Stimulated activated CD4-positive, alpha-beta T cell treated with anti-CD3 and anti-CD28 coated beads, Interleukin-2, amount 100 ng/mL, for 4 hours (primary cell): ENCODE data around the gene RNF112.

Experiments used
- DNase-seq: peaks from one replicate; pipeline ENCODE4 v3.0.0-alpha.2; 2020; ENCODE audit warnings: low read depth

RNF112 gene

GRCh38 chr17:19388791-19389785, 21.9 kb upstream of the RNF112 start:
- no peak for DNase-seq

GRCh38 chr17:19390951-19391350, 20.1 kb upstream of the RNF112 start:
- no peak for DNase-seq

GRCh38 chr17:19391432-19391831, 19.6 kb upstream of the RNF112 start:
- no peak for DNase-seq

GRCh38 chr17:19392303-19392702, 18.7 kb upstream of the RNF112 start:
- no peak for DNase-seq

- DNase-seq = no peak
These were observed 13.4 kb upstream of the RNF112 start for GRCh38 chr17:19397556-19398041.

GRCh38 chr17:19398301-19399181, 12.5 kb upstream of the RNF112 start:
- DNase-seq = no peak

- no peak for DNase-seq
These were observed 11.1 kb upstream of the RNF112 start for GRCh38 chr17:19399750-19400450.

GRCh38 chr17:19401321-19402010, 9.6 kb upstream of the RNF112 start:
- DNase-seq = no peak

GRCh38 chr17:19402171-19402570, 8.9 kb upstream of the RNF112 start:
- DNase-seq = no peak

- no peak for DNase-seq
These were observed 8.0 kb upstream of the RNF112 start for GRCh38 chr17:19403021-19403420.

- DNase-seq = no peak
These were observed 6.8 kb upstream of the RNF112 start for GRCh38 chr17:19404264-19404663.

- no peak for DNase-seq
These were observed 5.9 kb upstream of the RNF112 start for GRCh38 chr17:19405114-19405513.

GRCh38 chr17:19407601-19408345, 3.3 kb upstream of the RNF112 start:
- DNase-seq = no peak

GRCh38 chr17:19408346-19408710, 2.7 kb upstream of the RNF112 start:
- DNase-seq = no peak

- DNase-seq = no peak
These were observed 2.0 kb upstream of the RNF112 start for GRCh38 chr17:19409066-19409465.

- DNase-seq = peak; percentile 12
These were observed 1.5 kb upstream of the RNF112 start for GRCh38 chr17:19409509-19409908.

GRCh38 chr17:19410091-19410490, 941 bp upstream of the RNF112 start:
- no peak for DNase-seq

- no peak for DNase-seq
These were observed 599 bp downstream of the RNF112 start for GRCh38 chr17:19411631-19412030.

GRCh38 chr17:19412510-19412909, 1.5 kb downstream of the RNF112 start:
- DNase-seq = no peak

GRCh38 chr17:19412984-19413383, 2.0 kb downstream of the RNF112 start:
- no peak for DNase-seq

GRCh38 chr17:19413761-19414160, 2.7 kb downstream of the RNF112 start:
- DNase-seq = no peak
